GM12878 (cell line): ENCODE measurements around the gene ECHDC1. TPM values are rescaled to one million over a fixed set of nuclear protein-coding genes. Genes with fewer than 3 reads are reported as not detected.

Source experiments
- ATAC-seq: fragments of 200-7000 bp; cut with Tn5 transposase; 3 replicates; pipeline ENCODE4 v1.9.1; 2020; ENCODE audit warnings: mild to moderate bottlenecking, moderate library complexity
- BruUV-seq: library from RNA; stranded (reverse); fragments of 400-500 nt; replicated peaks from 2 replicates; lab custom pipeline; 2021; lab: Mats Ljungman, UMichigan
- CTCF ChIA-PET: fragments of 300-600 bp; sonication (Branson Sonifier 250); formaldehyde crosslinking; extraction: SDS; loops from one replicate; lab custom pipeline; 2021; ENCODE audit warnings: inconsistent platforms; lab: Yijun Ruan, JAX
- POLR2A ChIA-PET: fragments of 350-600 bp; formaldehyde crosslinking; extraction: SDS; loops from one replicate; lab custom pipeline; 2021; ENCODE audit warnings: inconsistent platforms; lab: Charles Lee
- RAD21 ChIA-PET: fragments of 300-600 bp; sonication (Branson Sonifier 250); formaldehyde crosslinking; loops from one replicate; lab custom pipeline; 2023; ENCODE audit warnings: antibody characterized with exemption; ENCODE audit not compliant: unreplicated experiment; lab: Charles Lee
- SMC1A ChIA-PET: fragments of 300-600 bp; sonication (Branson Sonifier 250); formaldehyde crosslinking; loops from one replicate; lab custom pipeline; 2023; ENCODE audit not compliant: unreplicated experiment, uncharacterized antibody; lab: Charles Lee
- DNase-seq: peaks from one replicate; pipeline ENCODE4 v3.0.0-alpha.2; 2011; ENCODE audit warnings: low read depth, low spot score
- FAIRE-seq: peaks from 3 replicates; lab custom pipeline; 2011; peaks lifted over from hg19 to GRCh38; lab: Jason Lieb, UNC
- H2AFZ ChIP-seq: 2 replicates; pipeline ENCODE4 v1.6.0; 2011; ENCODE audit warnings: low read depth, low read length, control low read depth; ENCODE audit not compliant: control insufficient read depth
- H3K27ac ChIP-seq: 2 replicates; pipeline ENCODE4 v1.5.1; 2011; ENCODE audit warnings: control low read depth; ENCODE audit not compliant: control insufficient read depth, insufficient read depth
- H3K27me3 ChIP-seq, 2 experiments: replicated peaks in 1 of 2; 2 replicates each; pipeline versions ENCODE4 v1.6.0 to v1.6.1; 2011; ENCODE audit warnings: low read length in 1 of 2; ENCODE audit not compliant: control insufficient read depth in 2 of 2, insufficient read depth in 2 of 2
- H3K36me3 ChIP-seq, 2 experiments: 2 replicates each; pipeline ENCODE4 v1.5.1; 2011; ENCODE audit warnings: low read length in 1 of 2; ENCODE audit not compliant: control insufficient read depth in 2 of 2, insufficient read depth in 2 of 2
- H3K4me1 ChIP-seq: 2 replicates; pipeline ENCODE4 v1.6.1; 2011; ENCODE audit warnings: mild to moderate bottlenecking, low read length, moderate library complexity, mixed read lengths; ENCODE audit not compliant: control insufficient read depth, insufficient read depth
- H3K4me2 ChIP-seq: 2 replicates; pipeline ENCODE4 v1.6.0; 2011; ENCODE audit warnings: control low read depth; ENCODE audit not compliant: control insufficient read depth, insufficient read depth
- H3K4me3 ChIP-seq: fragments of 200-600 bp; sonication (generic); 2 replicates; pipeline ENCODE4 v1.5.1; 2016
- H3K79me2 ChIP-seq: 2 replicates; pipeline ENCODE4 v1.6.0; 2011; ENCODE audit warnings: low read length; ENCODE audit not compliant: control insufficient read depth, insufficient read depth
- H3K9ac ChIP-seq: 2 replicates; pipeline ENCODE4 v1.8.0; 2011; ENCODE audit warnings: low read length, control low read depth, mixed read lengths; ENCODE audit not compliant: control insufficient read depth, insufficient read depth
- H3K9me3 ChIP-seq: replicated peaks from 3 replicates; pipeline ENCODE4 v1.5.1; 2011; ENCODE audit warnings: mild to moderate bottlenecking, low read length; ENCODE audit not compliant: control insufficient read depth, insufficient read depth
- H4K20me1 ChIP-seq: 2 replicates; pipeline ENCODE4 v1.6.0; 2011; ENCODE audit not compliant: control insufficient read depth, insufficient read depth
- BHLHE40 ChIP-seq, 2 experiments: fragments of 450-650 bp in 1 of 2; IDR thresholded peaks; 2 replicates each; pipeline ENCODE4 v1.6.1; 2011 to 2017; ENCODE audit warnings: low read depth in 2 of 2, borderline replicate concordance in 1 of 2, improper control_type of control experiment in 1 of 2, low read length in 1 of 2, mild to moderate bottlenecking in 1 of 2
- CBFB ChIP-seq: IDR thresholded peaks from 2 replicates; pipeline ENCODE4 v1.6.1; 2016; ENCODE audit warnings: antibody characterized with exemption, low read depth
- CREM ChIP-seq: IDR thresholded peaks from 2 replicates; pipeline ENCODE4 v1.6.1; 2014; ENCODE audit warnings: antibody characterized with exemption, low read depth
- MLLT1 ChIP-seq: fragments of 450-650 bp; IDR thresholded peaks from 2 replicates; pipeline ENCODE4 v1.6.1; 2016; ENCODE audit warnings: mild to moderate bottlenecking
- NFYB ChIP-seq: IDR thresholded peaks from 2 replicates; pipeline ENCODE4 v1.6.1; 2011; ENCODE audit warnings: low read depth, mild to moderate bottlenecking, low read length, improper control_type of control experiment, moderate library complexity; ENCODE audit not compliant: insufficient read depth
- RB1 ChIP-seq: fragments of 450-650 bp; formaldehyde crosslinking; IDR thresholded peaks from 2 replicates; pipeline ENCODE4 v1.6.1; 2017; ENCODE audit warnings: mild to moderate bottlenecking, borderline replicate concordance
- SIN3A ChIP-seq: IDR thresholded peaks from 2 replicates; pipeline ENCODE4 v1.6.1; 2012; ENCODE audit warnings: low read depth, low read length, improper control_type of control experiment
- SPI1 ChIP-seq: IDR thresholded peaks from 2 replicates; pipeline ENCODE4 v1.6.1; 2011; ENCODE audit warnings: low read depth, mild to moderate bottlenecking, low read length, moderate library complexity, borderline replicate concordance; ENCODE audit not compliant: insufficient read depth
- SUPT20H ChIP-seq: IDR thresholded peaks from 2 replicates; pipeline ENCODE4 v1.6.1; 2011; ENCODE audit warnings: low read depth, mild to moderate bottlenecking, low read length, moderate library complexity, borderline replicate concordance; ENCODE audit not compliant: control insufficient read depth
- ZNF592 ChIP-seq: fragments of 450-650 bp; IDR thresholded peaks from 2 replicates; pipeline ENCODE4 v1.6.1; 2017; ENCODE audit warnings: mild to moderate bottlenecking, moderate library complexity
- WGBS: methylation state at CpG from one replicate; pipeline ENCODE4 v1.1.6; 2016; ENCODE audit warnings: low lambda C conversion rate; ENCODE audit not compliant: insufficient replicate concordance, insufficient coverage; ENCODE audit errors: missing lambda C conversion rate; 5-methylcytosine and 5-hydroxymethylcytosine counted together
- in situ Hi-C: fragments of 300-500 bp; cut with MboI; formaldehyde crosslinking; loops from 9 replicates; pipeline ENCODE4 v1.14.3; 2018; ENCODE audit warnings: mixed read lengths
- intact Hi-C: fragments of 100-400 bp; cut with micrococcal nuclease; formaldehyde crosslinking; loops from one replicate; pipeline ENCODE4 v1.14.2; 2022; ENCODE audit not compliant: unreplicated experiment
- polyA plus RNA-seq, 11 experiments: library from polyadenylated mRNA; depleted of rRNA in 4 of 11; unstranded in 6 of 11; stranded (reverse) in 5 of 11; fragments of >200 nt; fragmentation: Nextera tagmentation in 4 of 11; fragmentation: Illumina TruSeq in 1 of 11; extraction: Ambion mirVana in 4 of 11; extraction: Trizol in 1 of 11; gene quantifications; 1 replicate in 1 of 11; 2 replicates in 10 of 11; pipeline versions ENCODE4 v1.2.1 to v1.2.3, GENCODE V29; 2011 to 2016; ENCODE audit warnings: inconsistent platforms in 2 of 11, missing spikeins in 2 of 11, low read depth in 1 of 11
- total RNA-seq, 4 experiments: library from RNA; depleted of rRNA in 3 of 4; stranded (reverse); fragments of >200 nt in 3 of 4; fragmentation: Illumina TruSeq in 1 of 4; extraction: Trizol in 1 of 4; gene quantifications; 2 replicates each; pipeline versions ENCODE4 v1.2.1 to v1.2.3, GENCODE V29; 2013 to 2021
- TF ChIP-seq, protein P1 (sequence below): fragments of 450-650 bp; IDR thresholded peaks from 2 replicates; pipeline ENCODE4 v1.6.1; 2018; ENCODE audit warnings: borderline replicate concordance, mild to moderate bottlenecking; ENCODE audit not compliant: partially characterized antibody

Gene ECHDC1
- total and polyA plus RNA-seq, 10 of the 15 experiments (the other 5 are each of a cell fraction or from before 2014, with no cell fraction given): 46.2 to 111 (median 70.7) TPM

- ChIA-PET POLR2A (interaction anchor here (0.6 to 1.1 kb wide), 5 partner anchors 15 to 172 kb away, joined by 3 to 5 read pairs (median 3); no protein-coding TSS in a partner anchor), SMC1A (interaction anchor here (0.6 to 1.5 kb wide), 9 partner anchors 9 to 169 kb away, joined by 3 to 5 read pairs (median 3); partner anchors contain the start of gene RNF146), CTCF (interaction anchor here (0.5 to 1.3 kb wide), 10 partner anchors 9 to 204 kb away, joined by 3 to 8 read pairs (median 4); partner anchors contain the start of gene RNF146), RAD21 (interaction anchor here (0.9 to 1.6 kb wide), 4 partner anchors 10 to 77 kb away, joined by 4 to 6 read pairs (median 6); partner anchors contain the start of gene RNF146)
- peak; percentile 52 for FAIRE-seq
- intact Hi-C loops (loop anchor here (2.0 kb wide), 2 partner anchors 77 kb away; partner anchors contain the start of gene RNF146), in situ Hi-C loops (no loop called here)
- Histone ChIP-seq H3K4me2 (peak overlapping the region; percentile 95), H3K9ac (peak overlapping the region; percentile 97), H3K79me2 (peaks cover 55% of the 10 kb centered on the region), H3K27ac (peak overlapping the region; percentile 98), H3K4me3 (peak overlapping the region; percentile 93), H2AFZ (peak overlapping the region; percentile 96), H3K36me3 (no peaks in the 10 kb centered on the region), H3K27me3 (no peaks in the 10 kb centered on the region), H3K4me1 (peaks cover 8% of the 10 kb centered on the region), H3K9me3 (no peaks in the 10 kb centered on the region; the same call in 1 of the 3 replicates), H4K20me1 (no peaks in the 10 kb centered on the region)
- peak; percentile 1 for ATAC-seq
- TSS peak; percentile 96 for BruUV-seq
- DNase-seq: no peak
- 10% methylated on average over 24 of the region's 24 CpGs for WGBS
- TF ChIP-seq ZNF592 (no peak), NFYB (no peak), CREM (no peak), BHLHE40 (IDR thresholded peaks at IDR 0.05; ENCODE audit: borderline replicate concordance in 1 of 2, low read depth in 2 of 2, low read length in 1 of 2) (no peak), CBFB (no peak), MLLT1 (peak; percentile 93), RB1 (no peak), SIN3A (0 out of 2 replicates have a peak, but pooled peaks have one; percentile 1), SUPT20H (no peak), SPI1 (peak; percentile 6; the same call in 1 of the 2 replicates)
- TF ChIP-seq, protein P1, sequence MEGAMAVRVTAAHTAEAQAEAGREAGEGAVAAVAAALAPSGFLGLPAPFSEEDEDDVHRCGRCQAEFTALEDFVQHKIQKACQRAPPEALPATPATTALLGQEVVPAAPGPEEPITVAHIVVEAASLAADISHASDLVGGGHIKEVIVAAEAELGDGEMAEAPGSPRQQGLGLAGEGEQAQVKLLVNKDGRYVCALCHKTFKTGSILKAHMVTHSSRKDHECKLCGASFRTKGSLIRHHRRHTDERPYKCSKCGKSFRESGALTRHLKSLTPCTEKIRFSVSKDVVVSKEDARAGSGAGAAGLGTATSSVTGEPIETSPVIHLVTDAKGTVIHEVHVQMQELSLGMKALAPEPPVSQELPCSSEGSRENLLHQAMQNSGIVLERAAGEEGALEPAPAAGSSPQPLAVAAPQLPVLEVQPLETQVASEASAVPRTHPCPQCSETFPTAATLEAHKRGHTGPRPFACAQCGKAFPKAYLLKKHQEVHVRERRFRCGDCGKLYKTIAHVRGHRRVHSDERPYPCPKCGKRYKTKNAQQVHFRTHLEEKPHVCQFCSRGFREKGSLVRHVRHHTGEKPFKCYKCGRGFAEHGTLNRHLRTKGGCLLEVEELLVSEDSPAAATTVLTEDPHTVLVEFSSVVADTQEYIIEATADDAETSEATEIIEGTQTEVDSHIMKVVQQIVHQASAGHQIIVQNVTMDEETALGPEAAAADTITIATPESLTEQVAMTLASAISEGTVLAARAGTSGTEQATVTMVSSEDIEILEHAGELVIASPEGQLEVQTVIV: no peak
Observed at GRCh38 chr6:127343809-127344659, 625 bp upstream of the ECHDC1 start.
